K562 (cell line): ENCODE results near the gene ZNF644. TPM values are rescaled to one million over a fixed set of nuclear protein-coding genes. Genes with fewer than 3 reads are reported as not detected.

Source experiments
- ATAC-seq: fragments of 200-7000 bp; cut with Tn5 transposase; 3 replicates; pipeline ENCODE4 v1.9.1; 2020; ENCODE audit warnings: moderate library complexity
- BruUV-seq: library from RNA; stranded (reverse); fragments of 400-500 nt; replicated peaks from 2 replicates; lab custom pipeline; 2021; lab: Mats Ljungman, UMichigan
- CTCF ChIA-PET: fragments of 300-600 bp; formaldehyde crosslinking; extraction: SDS; loops from one replicate; lab custom pipeline; 2021; ENCODE audit warnings: low intra/inter-chr PET ratio; lab: Yijun Ruan, JAX
- POLR2A ChIA-PET: fragments of 300-600, 350-650 bp; sonication (Branson Sonifier 250); formaldehyde crosslinking; extraction: SDS; loops from one replicate; lab custom pipeline; 2021; ENCODE audit warnings: antibody characterized with exemption, inconsistent platforms; lab: Yijun Ruan, JAX
- DNase-seq, 4 experiments: peaks; one replicate each; pipeline versions ENCODE4 v3.0.0 to v3.0.0-alpha.2; 2011 to 2018; ENCODE audit warnings: low spot score in 3 of 4, mixed read lengths in 3 of 4; ENCODE audit errors: extremely low read depth in 1 of 4
- FAIRE-seq: peaks from 2 replicates; lab custom pipeline; 2011; peaks lifted over from hg19 to GRCh38; lab: Jason Lieb, UNC
- H2AFZ ChIP-seq: 2 replicates; pipeline ENCODE4 v1.6.0; 2011; ENCODE audit warnings: low read depth, low read length, control low read depth, inconsistent platforms
- H3K27ac ChIP-seq: fragments of 200-600 bp; 3 replicates; pipeline ENCODE4 v1.8.0; 2011; ENCODE audit warnings: low read depth, mild to moderate bottlenecking, control low read depth, inconsistent platforms, low read length, moderate library complexity, mixed read lengths; ENCODE audit errors: extremely low read depth
- H3K27me3 ChIP-seq, 2 experiments: fragments of 300-600 bp in 1 of 2; 2 replicates in 1 of 2; 3 replicates in 1 of 2; pipeline versions ENCODE4 v1.6.0 to v1.8.0; 2011; ENCODE audit warnings: inconsistent platforms in 2 of 2, low read length in 2 of 2, mild to moderate bottlenecking in 1 of 2, mixed read lengths in 1 of 2, moderate library complexity in 1 of 2; ENCODE audit not compliant: control insufficient read depth in 2 of 2, insufficient read depth in 2 of 2
- H3K36me3 ChIP-seq: fragments of 300-600 bp; 3 replicates; pipeline ENCODE4 v1.8.0; 2011; ENCODE audit warnings: mild to moderate bottlenecking, low read length, inconsistent platforms; ENCODE audit not compliant: control insufficient read depth, insufficient read depth
- H3K4me1 ChIP-seq, 2 experiments: fragments of 200-600 bp in 1 of 2; replicated peaks in 1 of 2; 2 replicates in 1 of 2; 3 replicates in 1 of 2; pipeline versions ENCODE4 v1.5.1 to v1.8.0; 2011; ENCODE audit warnings: inconsistent platforms in 2 of 2, low read length in 2 of 2, mild to moderate bottlenecking in 1 of 2, mixed read lengths in 1 of 2, moderate library complexity in 1 of 2; ENCODE audit not compliant: control insufficient read depth in 2 of 2, insufficient read depth in 2 of 2
- H3K4me2 ChIP-seq: 2 replicates; pipeline ENCODE4 v1.6.1; 2011; ENCODE audit warnings: low read length, control low read depth, inconsistent platforms, mixed read lengths; ENCODE audit not compliant: insufficient read depth
- H3K4me3 ChIP-seq: fragments of 200-600 bp; sonication (generic), shearing (Covaris generic); 2 replicates; pipeline ENCODE4 v1.5.1; 2016; ENCODE audit warnings: control low read depth, inconsistent platforms
- H3K79me2 ChIP-seq: fragments of 200-600 bp; 3 replicates; pipeline ENCODE4 v1.8.0; 2011; ENCODE audit warnings: low read length, inconsistent platforms; ENCODE audit not compliant: control insufficient read depth, insufficient read depth
- H3K9ac ChIP-seq, 2 experiments: 2 replicates each; pipeline versions ENCODE4 v1.6.0 to v1.6.1; 2011; ENCODE audit warnings: low read depth in 2 of 2, low read length in 2 of 2, control low read depth in 1 of 2, inconsistent platforms in 1 of 2, mild to moderate bottlenecking in 1 of 2, mixed read lengths in 1 of 2; ENCODE audit not compliant: insufficient read depth in 1 of 2
- H3K9me1 ChIP-seq: one replicate; pipeline ENCODE4 v1.6.0; 2011; ENCODE audit warnings: inconsistent platforms, mild to moderate bottlenecking, low read length, moderate library complexity; ENCODE audit not compliant: control insufficient read depth, insufficient read depth
- H3K9me3 ChIP-seq: replicated peaks from 2 replicates; pipeline ENCODE4 v1.5.1; 2011; ENCODE audit warnings: low read depth, low read length, inconsistent platforms; ENCODE audit not compliant: control insufficient read depth, insufficient read depth
- H4K20me1 ChIP-seq: replicated peaks from 2 replicates; pipeline ENCODE4 v1.6.1; 2011; ENCODE audit warnings: low read length, inconsistent platforms, mixed read lengths; ENCODE audit not compliant: control insufficient read depth, insufficient read depth
- CCAR2 ChIP-seq: fragments of 200-400 bp; formaldehyde crosslinking; IDR thresholded peaks from 2 replicates; pipeline ENCODE4 v1.6.1; 2017; ENCODE audit warnings: mild to moderate bottlenecking, low read depth, low read length
- ETV1 ChIP-seq: fragments of 450-650 bp; conservative IDR thresholded peaks from 2 replicates; pipeline ENCODE4 v1.6.1; 2016; ENCODE audit warnings: missing genetic modification characterization, control low read depth, low read depth, missing compliant biosample characterization
- FOXJ2 ChIP-seq: fragments of 200-800 bp; sonication (Bioruptor generic); IDR thresholded peaks from 2 replicates; pipeline ENCODE4 v1.6.1; 2016; ENCODE audit warnings: missing genetic modification characterization, missing compliant biosample characterization
- HSF4 ChIP-seq: fragments of 250-450 bp; sonication (Bioruptor Pico); IDR thresholded peaks from 2 replicates; pipeline ENCODE4 v2.1.2; 2022; ENCODE audit warnings: mild to moderate bottlenecking, moderate library complexity, borderline replicate concordance
- MTA1 ChIP-seq: fragments of 450-650 bp; IDR thresholded peaks from 2 replicates; pipeline ENCODE4 v1.6.1; 2017; ENCODE audit warnings: borderline replicate concordance
- TBL1XR1 ChIP-seq, 2 experiments: IDR thresholded peaks; 2 replicates each; pipeline ENCODE4 v1.6.1; 2012; ENCODE audit warnings: improper control_type of control experiment in 2 of 2, low read length in 2 of 2, mild to moderate bottlenecking in 1 of 2
- ZFP1 ChIP-seq: fragments of 450-650 bp; formaldehyde crosslinking; IDR thresholded peaks from 2 replicates; pipeline ENCODE4 v1.4.0; 2020; ENCODE audit warnings: mild to moderate bottlenecking, mixed read lengths
- ZNF253 ChIP-seq: fragments of 250-450 bp; sonication (Bioruptor Pico); conservative IDR thresholded peaks from 2 replicates; pipeline ENCODE4 v1.6.1; 2021; ENCODE audit warnings: mild to moderate bottlenecking
- WGBS: fragments of 100-300 bp; shearing (Covaris generic); methylation state at CpG from one replicate; pipeline ENCODE4 v1.1.6; 2016; ENCODE audit warnings: low coverage, mixed read lengths; ENCODE audit not compliant: insufficient coverage; ENCODE audit errors: missing lambda C conversion rate; 5-methylcytosine and 5-hydroxymethylcytosine counted together
- in situ Hi-C: fragments of 300-500 bp; cut with MboI; formaldehyde crosslinking; loops from 4 replicates; pipeline ENCODE4 v1.15.0; 2018; ENCODE audit warnings: inconsistent platforms, mixed read lengths
- intact Hi-C: fragments of 100-400 bp; cut with micrococcal nuclease; formaldehyde crosslinking; loops from 2 replicates; pipeline ENCODE4 v1.14.2; 2022
- polyA plus RNA-seq, 8 experiments: library from polyadenylated mRNA; depleted of rRNA in 4 of 8; stranded (reverse) in 5 of 8; unstranded in 3 of 8; fragments of >200 nt; fragmentation: Nextera tagmentation in 2 of 8; fragmentation: Illumina TruSeq in 1 of 8; extraction: Ambion mirVana in 2 of 8; extraction: Trizol in 1 of 8; gene quantifications; 2 replicates each; pipeline versions ENCODE4 v1.2.1 to v1.2.3, GENCODE V29; 2011 to 2014; ENCODE audit warnings: inconsistent platforms in 1 of 8, missing spikeins in 1 of 8
- total RNA-seq, 7 experiments: library from RNA; depleted of rRNA in 6 of 7; stranded (reverse); fragments of >200 nt in 6 of 7; fragmentation: Illumina TruSeq in 2 of 7; extraction: Trizol in 2 of 7; gene quantifications; 2 replicates each; pipeline versions ENCODE4 v1.2.1 to v1.2.3, GENCODE V29; 2011 to 2021; ENCODE audit warnings: low replicate concordance in 1 of 7
- TF ChIP-seq, protein P1 (sequence below), 2 experiments: IDR thresholded peaks; 2 replicates each; pipeline ENCODE4 v1.6.1; 2012; ENCODE audit warnings: improper control_type of control experiment in 2 of 2, low read depth in 2 of 2, low read length in 2 of 2, borderline replicate concordance in 1 of 2
- TF ChIP-seq, protein P2 (sequence below), 2 experiments: fragments of 450-650 bp in 1 of 2; sonication (generic) in 1 of 2; formaldehyde crosslinking in 1 of 2; IDR thresholded peaks; 2 replicates each; pipeline versions ENCODE4 v1.7.1 to v1.9.0; 2016 to 2022; ENCODE audit warnings: inconsistent platforms in 1 of 2, mild to moderate bottlenecking in 1 of 2, missing genetic modification reagents in 1 of 2

ZNF644 gene
- total and polyA plus RNA-seq, 9 of the 15 experiments (the other 6 are each of a cell fraction or from before 2014, with no cell fraction given), result 25.3 to 71.4 (median 39.6) TPM

DNA sequence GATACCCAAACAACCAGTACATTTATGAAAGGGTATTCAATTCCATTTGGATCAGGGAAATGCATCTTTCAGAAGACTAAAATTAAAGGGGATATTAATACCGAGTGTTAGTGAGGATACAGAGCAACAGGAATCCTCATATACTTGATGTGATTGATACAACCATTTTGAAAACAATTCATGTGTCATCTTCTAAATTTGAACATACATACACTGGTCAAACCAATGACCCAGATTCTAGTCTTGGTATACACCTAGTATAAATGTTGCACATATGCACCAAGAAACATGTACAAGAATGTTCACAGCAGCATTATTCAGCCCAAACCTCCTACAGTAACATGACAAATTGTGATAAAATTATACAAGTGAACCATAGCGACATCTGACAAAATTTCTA, 58.6 kb downstream of the ZNF644 start:
- in situ Hi-C loops, result loop anchor here (10.0 kb wide), 1 partner anchor 238 kb away; no protein-coding TSS in a partner anchor
- no peaks in the 10 kb centered on the region for H3K9me1 ChIP-seq
- H3K9me3 ChIP-seq, result no peaks in the 10 kb centered on the region
- no peaks in the 10 kb centered on the region for H3K27me3 ChIP-seq
- no peak overlapping the region for H3K27ac ChIP-seq
- no peaks in the 10 kb centered on the region for H3K4me1 ChIP-seq
- H3K36me3 ChIP-seq, result peaks cover 7% of the 10 kb centered on the region
- no peak for ATAC-seq
- no peak overlapping the region for H3K4me2 ChIP-seq
- no TSS peak for BruUV-seq
- H3K9ac ChIP-seq, result no peak overlapping the region
- DNase-seq, result no peak
- peaks cover 65% of the 10 kb centered on the region for H3K79me2 ChIP-seq
- no peaks in the 10 kb centered on the region for H4K20me1 ChIP-seq
- intact Hi-C loops, result loop anchor here (5.0 kb wide), 1 partner anchor 346 kb away; no protein-coding TSS in a partner anchor
- H2AFZ ChIP-seq, result no peak overlapping the region
- FAIRE-seq, result no peak
- POLR2A ChIA-PET, result interaction anchor here (0.8 kb wide), 1 partner anchor 347 kb away, joined by 3 read pairs; no protein-coding TSS in a partner anchor
- no peak overlapping the region for H3K4me3 ChIP-seq
- WGBS, result 82% methylated on average over 2 of the region's 2 CpGs
- CTCF ChIA-PET, result interaction anchor here (2.9 kb wide), 1 partner anchor 242 kb away, joined by 19 read pairs; no protein-coding TSS in a partner anchor
- TF ChIP-seq, protein P1, sequence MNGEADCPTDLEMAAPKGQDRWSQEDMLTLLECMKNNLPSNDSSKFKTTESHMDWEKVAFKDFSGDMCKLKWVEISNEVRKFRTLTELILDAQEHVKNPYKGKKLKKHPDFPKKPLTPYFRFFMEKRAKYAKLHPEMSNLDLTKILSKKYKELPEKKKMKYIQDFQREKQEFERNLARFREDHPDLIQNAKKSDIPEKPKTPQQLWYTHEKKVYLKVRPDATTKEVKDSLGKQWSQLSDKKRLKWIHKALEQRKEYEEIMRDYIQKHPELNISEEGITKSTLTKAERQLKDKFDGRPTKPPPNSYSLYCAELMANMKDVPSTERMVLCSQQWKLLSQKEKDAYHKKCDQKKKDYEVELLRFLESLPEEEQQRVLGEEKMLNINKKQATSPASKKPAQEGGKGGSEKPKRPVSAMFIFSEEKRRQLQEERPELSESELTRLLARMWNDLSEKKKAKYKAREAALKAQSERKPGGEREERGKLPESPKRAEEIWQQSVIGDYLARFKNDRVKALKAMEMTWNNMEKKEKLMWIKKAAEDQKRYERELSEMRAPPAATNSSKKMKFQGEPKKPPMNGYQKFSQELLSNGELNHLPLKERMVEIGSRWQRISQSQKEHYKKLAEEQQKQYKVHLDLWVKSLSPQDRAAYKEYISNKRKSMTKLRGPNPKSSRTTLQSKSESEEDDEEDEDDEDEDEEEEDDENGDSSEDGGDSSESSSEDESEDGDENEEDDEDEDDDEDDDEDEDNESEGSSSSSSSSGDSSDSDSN (IDR thresholded peaks at IDR 0.05; ENCODE audit: borderline replicate concordance in 1 of 2, low read depth in 2 of 2, low read length in 2 of 2), result no peak
- TF ChIP-seq HSF4 (CRISPR knock-in tag) (no peak), ZNF253 (no peak), ZFP1 (CRISPR knock-in tag) (no peak), MTA1 (no peak), TBL1XR1 (IDR thresholded peaks at IDR 0.05; ENCODE audit: low read length in 2 of 2) (no peak), ETV1 (tag) (no peak), FOXJ2 (tag) (no peak), CCAR2 (no peak)
- TF ChIP-seq, protein P2, sequence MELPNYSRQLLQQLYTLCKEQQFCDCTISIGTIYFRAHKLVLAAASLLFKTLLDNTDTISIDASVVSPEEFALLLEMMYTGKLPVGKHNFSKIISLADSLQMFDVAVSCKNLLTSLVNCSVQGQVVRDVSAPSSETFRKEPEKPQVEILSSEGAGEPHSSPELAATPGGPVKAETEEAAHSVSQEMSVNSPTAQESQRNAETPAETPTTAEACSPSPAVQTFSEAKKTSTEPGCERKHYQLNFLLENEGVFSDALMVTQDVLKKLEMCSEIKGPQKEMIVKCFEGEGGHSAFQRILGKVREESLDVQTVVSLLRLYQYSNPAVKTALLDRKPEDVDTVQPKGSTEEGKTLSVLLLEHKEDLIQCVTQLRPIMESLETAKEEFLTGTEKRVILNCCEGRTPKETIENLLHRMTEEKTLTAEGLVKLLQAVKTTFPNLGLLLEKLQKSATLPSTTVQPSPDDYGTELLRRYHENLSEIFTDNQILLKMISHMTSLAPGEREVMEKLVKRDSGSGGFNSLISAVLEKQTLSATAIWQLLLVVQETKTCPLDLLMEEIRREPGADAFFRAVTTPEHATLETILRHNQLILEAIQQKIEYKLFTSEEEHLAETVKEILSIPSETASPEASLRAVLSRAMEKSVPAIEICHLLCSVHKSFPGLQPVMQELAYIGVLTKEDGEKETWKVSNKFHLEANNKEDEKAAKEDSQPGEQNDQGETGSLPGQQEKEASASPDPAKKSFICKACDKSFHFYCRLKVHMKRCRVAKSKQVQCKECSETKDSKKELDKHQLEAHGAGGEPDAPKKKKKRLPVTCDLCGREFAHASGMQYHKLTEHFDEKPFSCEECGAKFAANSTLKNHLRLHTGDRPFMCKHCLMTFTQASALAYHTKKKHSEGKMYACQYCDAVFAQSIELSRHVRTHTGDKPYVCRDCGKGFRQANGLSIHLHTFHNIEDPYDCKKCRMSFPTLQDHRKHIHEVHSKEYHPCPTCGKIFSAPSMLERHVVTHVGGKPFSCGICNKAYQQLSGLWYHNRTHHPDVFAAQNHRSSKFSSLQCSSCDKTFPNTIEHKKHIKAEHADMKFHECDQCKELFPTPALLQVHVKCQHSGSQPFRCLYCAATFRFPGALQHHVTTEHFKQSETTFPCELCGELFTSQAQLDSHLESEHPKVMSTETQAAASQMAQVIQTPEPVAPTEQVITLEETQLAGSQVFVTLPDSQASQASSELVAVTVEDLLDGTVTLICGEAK (IDR thresholded peaks at IDR 0.05), result no peak
- TF ChIP-seq, protein P2 (CRISPR knock-in tag; IDR thresholded peaks at IDR 0.05), result no peak
